Anterior cingulate cortex (tissue), 58 donors: ENCODE data around the gene BEND6.

Experiments
- DNase-seq, 58 donors: peaks; one replicate each; lab custom pipeline; 2025; lab: John Stamatoyannopoulos, UW

Gene BEND6

DNA sequence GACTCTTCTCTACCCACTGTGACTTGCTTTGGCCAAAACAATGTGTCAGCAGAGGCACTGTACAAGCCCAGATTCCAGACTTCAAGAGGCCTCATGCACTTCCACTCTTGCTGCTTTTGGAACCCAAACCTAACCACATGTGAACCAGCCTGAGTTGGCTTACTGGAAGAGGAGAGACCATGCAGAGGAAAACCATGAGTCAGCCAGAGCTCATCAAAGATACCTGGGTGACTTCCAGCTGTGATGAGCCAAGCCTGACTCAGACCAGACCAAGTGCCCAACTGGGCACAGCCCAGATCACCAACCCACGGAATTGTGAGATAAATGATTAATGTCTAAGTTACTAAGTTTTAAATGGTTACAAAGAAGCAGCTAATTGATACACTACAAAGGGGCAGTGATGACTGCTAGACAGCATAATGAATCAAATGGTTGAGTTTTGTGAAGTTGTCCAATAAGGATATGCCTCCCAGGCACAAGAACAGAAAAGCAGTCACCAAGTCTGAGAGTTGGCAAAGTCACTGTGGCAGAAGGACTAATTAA lies 16.2 kb upstream of the BEND6 start:
- DNase-seq, result peak in 8 of 58 donors; percentile 2 to 45 (median 26)

GRCh38 chr6:56940463-56940862 lies 14.4 kb upstream of the BEND6 start:
- no peak for DNase-seq

GRCh38 chr6:56940977-56941376 lies 13.9 kb upstream of the BEND6 start:
- DNase-seq, result no peak

DNA sequence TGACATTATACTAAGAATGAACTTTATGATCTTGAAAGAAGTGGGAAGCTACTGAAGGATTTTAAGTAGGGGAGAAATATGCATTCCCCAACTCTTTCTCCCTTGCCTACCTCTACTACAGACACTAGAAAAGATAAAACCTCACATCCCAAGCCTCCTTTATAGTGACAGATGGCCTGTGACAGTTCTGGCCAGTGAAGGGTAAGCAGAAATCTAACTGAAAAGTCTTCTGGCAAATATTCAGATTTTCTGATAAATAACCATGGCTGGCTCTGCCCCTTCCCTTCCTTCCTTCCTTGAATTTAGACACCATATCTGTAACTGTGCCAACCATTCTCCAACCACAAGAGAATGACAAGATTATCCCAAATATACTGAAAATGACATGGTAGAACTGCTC lies 10.2 kb upstream of the BEND6 start:
- DNase-seq, result no peak

- DNase-seq, result no peak
Measured at GRCh38 chr6:56946368-56946767, 8.5 kb upstream of the BEND6 start.

DNA sequence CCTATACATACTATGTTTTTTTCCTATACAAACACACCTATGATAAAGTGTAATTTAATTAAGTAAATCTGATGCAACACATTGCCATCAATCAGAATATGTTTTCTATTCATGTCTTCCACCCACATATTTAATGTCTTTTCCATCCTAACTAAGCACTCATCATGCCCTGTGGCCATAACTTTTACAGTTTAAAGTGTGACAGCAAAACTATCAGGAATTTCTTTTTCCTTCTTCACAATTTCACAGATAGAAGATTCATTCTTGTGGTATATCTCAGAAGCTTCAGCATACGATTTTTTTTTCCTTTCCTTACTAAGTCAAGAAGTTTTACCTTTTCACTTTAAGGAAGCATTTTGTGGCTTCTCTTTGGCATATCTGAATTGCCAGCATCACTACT lies 7.0 kb upstream of the BEND6 start:
- no peak for DNase-seq

- no peak for DNase-seq
Measured at GRCh38 chr6:56949265-56949664, 5.6 kb upstream of the BEND6 start.

DNA sequence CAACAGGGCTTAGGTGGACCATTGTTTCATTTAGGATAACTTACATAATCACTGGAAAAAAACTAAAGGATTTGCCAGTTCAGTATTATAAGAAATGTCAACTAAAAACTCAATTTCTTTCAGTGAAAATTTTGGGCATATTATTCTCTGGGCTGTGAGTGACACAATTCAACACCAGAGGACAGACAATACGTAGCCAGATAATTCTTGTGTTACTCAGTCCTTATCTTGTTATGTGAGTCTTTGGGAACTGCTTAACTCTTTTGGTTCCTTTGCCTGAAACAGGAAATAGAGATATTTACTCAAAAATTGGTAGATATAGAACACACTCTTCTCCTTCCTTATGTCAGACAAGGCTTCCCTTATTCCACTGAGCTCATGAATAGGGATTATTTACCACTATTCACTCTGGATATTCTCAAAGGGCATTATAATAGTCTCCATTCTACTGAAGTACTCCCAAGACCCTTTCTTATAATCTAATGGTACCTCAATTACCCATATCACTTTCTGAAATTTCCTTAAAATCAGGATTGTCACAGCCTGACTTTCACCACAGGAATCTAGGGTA lies 4.9 kb upstream of the BEND6 start:
- no peak for DNase-seq

GRCh38 chr6:56951049-56951831 lies 3.7 kb upstream of the BEND6 start:
- no peak for DNase-seq

GRCh38 chr6:56953597-56954402 lies 1.1 kb upstream of the BEND6 start:
- DNase-seq, result peak in 5 of 58 donors; percentile 8 to 38 (median 30)

- DNase-seq, result peak in 54 of 58 donors; percentile 14 to 90 (median 82)
Measured at GRCh38 chr6:56955171-56956155, 556 bp downstream of the BEND6 start.

- DNase-seq, result no peak
Measured at GRCh38 chr6:56956491-56956890, 1.6 kb downstream of the BEND6 start.

DNA sequence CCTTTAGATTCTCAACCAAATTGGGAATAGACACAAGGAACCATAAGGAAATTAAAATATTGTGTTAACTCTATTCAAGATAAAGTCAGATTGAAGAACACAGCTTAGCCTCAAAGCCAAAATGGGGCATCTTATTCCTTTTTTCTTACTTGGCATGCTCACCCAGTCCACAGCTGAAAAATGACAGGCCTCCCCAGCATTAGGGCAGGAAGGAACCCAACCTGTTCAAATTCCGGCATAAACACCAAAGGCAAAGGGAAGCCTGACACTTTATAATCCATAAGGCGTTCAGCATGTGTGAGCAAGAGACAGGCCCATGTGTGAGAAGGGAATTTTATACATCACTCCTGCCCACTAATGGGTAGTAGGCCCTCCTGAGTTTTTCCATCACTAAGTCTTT lies 2.9 kb downstream of the BEND6 start:
- no peak for DNase-seq

DNA sequence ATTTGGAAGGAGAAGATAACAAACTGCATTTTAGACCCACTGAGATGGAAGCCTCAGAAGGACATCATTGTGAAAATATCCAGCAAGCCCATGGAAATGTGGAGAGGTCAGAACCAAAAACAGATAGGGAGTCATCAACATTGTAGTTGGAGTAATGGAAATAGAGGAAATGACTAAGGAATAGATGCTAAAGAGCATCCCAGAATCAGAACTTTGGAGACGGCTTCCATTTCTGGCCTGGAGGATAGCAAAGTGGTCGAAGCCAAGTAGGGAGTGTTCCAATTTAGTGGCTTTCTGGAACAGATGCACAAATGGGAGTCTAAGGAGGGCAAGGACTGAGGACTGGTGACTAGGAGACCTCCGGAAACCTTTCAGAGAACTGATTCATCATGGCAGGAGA lies 3.6 kb downstream of the BEND6 start:
- DNase-seq, result no peak

DNA sequence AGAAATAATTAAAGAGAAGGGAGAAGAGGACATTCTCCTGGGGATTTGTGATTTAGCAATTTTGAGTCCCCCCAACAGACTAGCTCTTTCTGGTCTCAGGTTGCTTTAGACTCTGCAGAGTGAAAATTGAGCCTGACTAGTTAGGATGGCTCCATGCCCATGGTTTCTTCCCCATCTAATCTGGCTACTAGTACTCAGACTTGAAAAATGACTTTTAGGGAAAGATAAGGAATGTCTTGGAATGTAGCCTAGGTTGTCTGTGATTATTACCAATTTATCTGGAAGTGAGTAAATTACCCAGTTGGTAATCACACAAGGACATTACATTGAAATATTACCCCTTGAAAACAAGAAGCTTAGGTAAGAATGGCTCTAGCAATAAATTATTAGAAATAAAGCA lies 4.2 kb downstream of the BEND6 start:
- no peak for DNase-seq

- DNase-seq, result no peak
Measured at GRCh38 chr6:56959938-56960337, 5.0 kb downstream of the BEND6 start.

- DNase-seq, result no peak
Measured at GRCh38 chr6:56961151-56961550, 6.2 kb downstream of the BEND6 start.

- DNase-seq, result no peak
Measured at GRCh38 chr6:56962441-56962840, 7.5 kb downstream of the BEND6 start.

DNA sequence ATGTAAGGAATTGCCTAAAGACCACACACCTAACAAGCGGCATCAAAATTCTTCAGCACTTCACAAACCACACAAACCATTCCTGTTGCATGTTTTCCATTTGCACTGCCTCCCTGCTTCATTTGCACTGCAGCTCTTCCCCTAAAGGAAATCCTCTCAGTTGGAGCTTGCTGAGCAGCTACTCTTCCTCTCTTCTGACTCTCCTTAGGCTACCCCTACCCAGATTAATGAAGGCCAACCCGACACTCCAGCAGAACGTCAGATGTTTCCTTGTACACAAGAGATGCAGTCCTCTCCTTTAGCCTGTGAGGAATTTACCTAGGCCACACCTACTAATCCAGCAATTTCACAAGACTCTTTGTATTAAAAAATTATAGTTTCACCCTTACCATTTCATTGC lies 8.1 kb downstream of the BEND6 start:
- DNase-seq, result no peak

DNA sequence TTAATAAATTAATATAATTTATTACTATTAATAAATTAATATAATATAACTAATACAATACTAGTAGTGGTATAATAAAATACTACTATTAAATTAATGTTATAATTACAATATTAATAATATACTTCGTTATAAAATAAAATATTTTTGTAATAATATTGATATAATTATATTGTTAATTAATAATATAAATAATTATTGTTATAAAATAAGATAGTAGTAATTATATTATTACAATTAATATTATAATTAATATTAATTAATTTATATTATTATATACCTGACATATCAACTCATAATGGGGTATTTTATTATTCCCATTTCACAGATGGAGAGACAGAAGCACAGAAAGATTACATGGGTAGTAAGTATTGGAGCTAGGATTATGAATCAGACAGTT lies 8.9 kb downstream of the BEND6 start:
- DNase-seq, result no peak
